Mesodermal cell (in vitro differentiated cells): ENCODE results near the gene LTC4S.

ENCODE experiments used
- H3K27ac ChIP-seq: 2 replicates; pipeline ENCODE4 v1.7.0; 2013; ENCODE audit warnings: mild to moderate bottlenecking, low read depth, low read length, moderate library complexity; ENCODE audit not compliant: severe bottlenecking
- H3K36me3 ChIP-seq: 2 replicates; pipeline ENCODE4 v1.7.1; 2013; ENCODE audit warnings: mild to moderate bottlenecking, low read length, moderate library complexity; ENCODE audit not compliant: control insufficient read depth, insufficient read depth
- H3K4me1 ChIP-seq: one replicate; pipeline ENCODE4 v1.7.1; 2013; ENCODE audit warnings: mild to moderate bottlenecking, low read length; ENCODE audit not compliant: insufficient read depth, control insufficient read depth, poor library complexity, severe bottlenecking
- H3K4me3 ChIP-seq: 2 replicates; pipeline ENCODE4 v1.7.0; 2013; ENCODE audit warnings: low read length, control low read depth, mild to moderate bottlenecking; ENCODE audit not compliant: insufficient read depth, poor library complexity, severe bottlenecking; ENCODE audit errors: extremely low read depth
- H3K9me3 ChIP-seq: 2 replicates; pipeline ENCODE4 v1.7.1; 2013; ENCODE audit warnings: mild to moderate bottlenecking, low read length, moderate library complexity; ENCODE audit not compliant: control insufficient read depth
- WGBS, 2 experiments: methylation state at CpG; one replicate each; pipeline ENCODE4 v1.1.5; 2013; ENCODE audit warnings: missing lambda C conversion rate in 2 of 2; ENCODE audit not compliant: insufficient coverage in 2 of 2; 5-methylcytosine and 5-hydroxymethylcytosine counted together

The LTC4S gene

DNA sequence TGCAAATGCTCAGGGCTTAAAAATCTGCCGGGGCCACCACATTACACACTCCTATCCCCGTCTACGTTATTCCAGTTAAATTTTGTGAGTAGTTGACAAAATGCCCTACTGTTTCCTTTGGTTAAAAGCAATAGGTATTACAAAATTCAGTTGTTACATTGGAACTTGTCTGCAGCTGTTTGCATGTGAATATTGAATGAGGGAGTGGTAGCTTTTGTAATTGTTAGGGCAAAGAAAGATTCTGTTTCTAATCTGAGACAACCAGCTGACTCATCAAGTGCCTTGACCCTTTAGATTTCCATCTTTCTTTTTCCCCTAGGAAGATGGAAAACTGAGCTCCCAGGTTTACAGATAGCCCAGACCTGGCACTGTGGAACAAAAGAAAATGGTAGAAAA is 31.0 kb upstream of the LTC4S start:
- Histone ChIP-seq H3K27ac (peak overlapping the region; percentile 65), H3K4me1 (peaks cover 77% of the 10 kb centered on the region)
- no CpG with 5 or more reads among the region's 3 CpGs for whole genome bisulfite sequencing, 2 experiments

DNA sequence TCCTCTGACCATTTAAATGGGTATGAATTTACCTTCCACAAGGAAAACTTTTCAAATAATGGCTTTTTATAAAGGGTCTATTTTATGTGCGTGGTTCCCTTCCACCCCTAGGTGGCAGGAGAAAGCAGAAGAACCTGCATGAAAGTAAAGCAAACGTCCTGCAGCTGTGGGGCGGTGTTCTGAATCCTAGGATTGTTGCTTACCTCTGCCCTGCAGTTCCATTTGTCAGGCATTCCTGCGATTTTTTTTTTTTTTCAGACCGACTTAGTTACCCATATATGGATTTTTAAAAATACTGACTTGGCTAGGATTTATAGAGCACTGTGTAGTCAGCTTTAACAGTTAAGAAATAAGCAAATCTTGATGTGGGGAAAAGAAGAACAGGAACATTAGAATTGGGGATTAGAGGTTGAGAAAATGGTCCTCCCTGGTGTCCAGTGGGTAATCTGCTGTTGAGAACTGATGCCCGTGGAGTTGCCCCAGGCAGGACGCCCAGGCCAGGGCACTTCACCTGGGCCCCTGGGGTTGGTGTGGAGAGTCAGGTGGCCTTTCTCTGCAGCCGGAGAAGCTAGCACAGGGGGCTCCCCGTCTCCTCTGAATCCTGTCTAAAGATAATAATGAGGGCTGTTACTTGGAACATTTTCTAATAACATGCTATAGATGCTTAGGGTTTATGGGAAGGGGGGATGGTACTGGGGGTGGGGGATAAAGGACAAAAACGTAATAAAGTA is 30.4 kb upstream of the LTC4S start:
- H3K9me3 ChIP-seq: no peaks in the 10 kb centered on the region
- no peak overlapping the region for H3K4me3 ChIP-seq
- H3K27ac ChIP-seq: peak overlapping the region; percentile 65
- WGBS, 2 experiments: 37 to 78% methylated on average over 4 to 6 of the region's 10 CpGs
- H3K36me3 ChIP-seq: peaks cover 34% of the 10 kb centered on the region
- H3K4me1 ChIP-seq: peaks cover 77% of the 10 kb centered on the region

More for the DNA sequence above, 31.0 kb upstream of the LTC4S start:
- Histone ChIP-seq H3K9me3 (no peaks in the 10 kb centered on the region), H3K4me3 (no peak overlapping the region), H3K36me3 (peaks cover 28% of the 10 kb centered on the region)

DNA sequence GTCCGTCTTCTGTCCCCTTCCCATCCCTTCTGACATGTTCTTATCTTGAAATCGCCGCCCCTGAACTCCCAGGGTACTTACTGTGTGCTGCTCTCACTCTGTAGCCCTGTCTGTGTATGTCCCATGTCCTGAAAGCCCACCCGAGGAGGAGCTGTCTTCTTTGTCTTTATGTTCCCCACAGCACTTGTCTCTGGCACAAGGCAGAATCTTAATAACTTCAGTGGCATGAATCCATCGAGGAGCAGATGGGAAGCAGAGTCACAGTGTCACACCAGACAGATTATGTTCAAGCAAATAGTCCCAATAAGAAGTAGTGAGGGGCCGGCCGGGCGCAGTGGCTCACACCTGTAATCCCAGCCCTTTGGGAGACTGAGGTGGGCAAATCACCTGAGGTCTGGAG is 29.7 kb upstream of the LTC4S start:
- Histone ChIP-seq H3K4me1 (peaks cover 73% of the 10 kb centered on the region), H3K9me3 (no peaks in the 10 kb centered on the region), H3K36me3 (peaks cover 34% of the 10 kb centered on the region), H3K4me3 (no peak overlapping the region), H3K27ac (no peak overlapping the region)
- 84 to 92% methylated on average over 7 to 8 of the region's 8 CpGs for WGBS, 2 experiments

DNA sequence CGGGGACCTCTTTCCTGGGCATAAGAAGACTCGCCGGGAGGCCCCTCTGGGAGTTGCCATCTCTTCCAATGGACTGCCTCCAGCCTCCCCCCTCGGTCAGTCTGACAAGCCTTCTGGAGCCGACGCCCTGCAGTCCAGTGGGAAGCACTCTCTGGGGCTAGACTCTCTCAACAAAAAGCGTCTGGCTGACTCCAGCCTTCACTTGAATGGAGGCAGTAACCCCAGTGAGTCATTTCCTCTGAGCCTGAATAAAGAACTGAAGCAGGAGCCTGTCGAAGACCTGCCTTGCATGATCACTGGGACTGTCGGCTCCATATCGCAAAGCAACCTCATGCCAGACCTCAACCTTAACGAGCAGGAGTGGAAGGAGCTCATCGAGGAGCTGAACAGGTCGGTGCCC is 28.4 kb upstream of the LTC4S start:
- 73 to 80% methylated on average over 12 to 13 of the region's 13 CpGs for WGBS, 2 experiments
- no peak overlapping the region for H3K4me3 ChIP-seq
- H3K9me3 ChIP-seq: no peaks in the 10 kb centered on the region
- H3K36me3 ChIP-seq: peaks cover 46% of the 10 kb centered on the region
- H3K4me1 ChIP-seq: peaks cover 61% of the 10 kb centered on the region
- peak overlapping the region; percentile 86 for H3K27ac ChIP-seq

DNA sequence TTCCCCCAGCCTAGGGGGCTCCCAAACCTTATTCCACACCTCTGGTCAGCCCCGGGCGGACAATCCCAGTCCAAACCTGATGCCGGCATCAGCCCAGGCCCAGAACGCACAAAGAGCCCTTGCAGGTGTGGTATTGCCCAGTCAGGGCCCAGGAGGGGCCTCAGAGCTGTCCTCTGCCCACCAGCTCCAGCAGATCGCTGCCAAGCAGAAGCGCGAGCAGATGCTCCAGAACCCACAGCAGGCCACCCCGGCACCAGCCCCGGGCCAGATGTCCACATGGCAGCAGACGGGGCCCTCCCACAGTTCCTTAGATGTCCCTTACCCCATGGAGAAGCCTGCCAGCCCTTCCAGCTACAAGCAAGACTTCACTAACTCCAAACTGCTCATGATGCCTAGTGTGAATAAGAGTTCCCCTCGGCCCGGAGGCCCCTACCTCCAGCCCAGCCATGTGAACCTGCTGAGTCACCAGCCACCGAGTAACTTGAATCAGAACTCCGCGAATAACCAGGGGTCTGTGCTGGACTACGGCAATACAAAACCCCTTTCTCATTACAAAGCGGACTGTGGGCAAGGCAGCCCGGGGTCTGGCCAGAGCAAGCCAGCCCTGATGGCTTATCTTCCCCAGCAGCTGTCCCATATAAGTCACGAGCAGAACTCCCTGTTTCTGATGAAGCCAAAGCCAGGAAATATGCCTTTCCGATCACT is 27.6 kb upstream of the LTC4S start:
- 91% methylated on average over 18 to 19 of the region's 20 CpGs for WGBS, 2 experiments
- Histone ChIP-seq H3K27ac (peak overlapping the region; percentile 86), H3K36me3 (peaks cover 54% of the 10 kb centered on the region), H3K4me3 (no peak overlapping the region), H3K9me3 (no peaks in the 10 kb centered on the region), H3K4me1 (peaks cover 59% of the 10 kb centered on the region)

DNA sequence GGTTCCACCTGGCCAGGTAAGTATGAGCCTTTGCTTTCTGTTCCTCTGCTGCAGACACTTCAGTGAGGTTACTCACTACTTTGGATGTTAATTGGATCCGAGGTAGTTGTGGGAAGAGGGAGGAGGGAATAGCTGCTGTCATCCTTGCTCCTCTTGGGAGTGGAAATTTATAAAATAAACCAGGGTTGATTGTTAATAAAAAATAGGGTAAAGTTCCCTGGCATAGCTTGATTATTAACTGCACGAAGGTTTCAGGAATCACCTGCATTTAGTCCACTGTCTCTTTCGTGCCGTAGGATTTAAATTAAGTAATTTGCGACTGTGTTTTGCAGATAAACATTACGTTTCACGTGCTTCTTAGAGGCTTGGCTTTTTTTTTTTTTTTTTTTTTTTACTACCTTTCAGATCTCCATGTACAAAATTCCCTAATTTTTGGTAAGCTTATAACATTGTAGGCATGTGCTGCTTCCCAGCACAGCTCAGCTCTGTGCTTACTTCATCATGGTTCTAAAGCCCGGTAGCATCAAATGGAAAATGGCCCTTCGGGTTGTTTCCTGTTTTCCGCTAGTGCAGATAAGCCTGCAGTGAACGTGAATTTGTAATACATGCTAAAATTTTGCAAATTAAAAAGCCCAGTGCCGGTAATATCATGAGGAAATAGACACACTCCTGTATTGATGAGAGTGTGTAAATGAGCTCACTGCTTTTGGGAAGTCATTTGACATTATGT is 26.9 kb upstream of the LTC4S start:
- Histone ChIP-seq H3K36me3 (peaks cover 61% of the 10 kb centered on the region), H3K4me1 (peaks cover 54% of the 10 kb centered on the region), H3K27ac (peak overlapping the region; percentile 86), H3K9me3 (no peaks in the 10 kb centered on the region), H3K4me3 (no peak overlapping the region)
- 77 to 92% methylated on average over 7 to 10 of the region's 12 CpGs for WGBS, 2 experiments

DNA sequence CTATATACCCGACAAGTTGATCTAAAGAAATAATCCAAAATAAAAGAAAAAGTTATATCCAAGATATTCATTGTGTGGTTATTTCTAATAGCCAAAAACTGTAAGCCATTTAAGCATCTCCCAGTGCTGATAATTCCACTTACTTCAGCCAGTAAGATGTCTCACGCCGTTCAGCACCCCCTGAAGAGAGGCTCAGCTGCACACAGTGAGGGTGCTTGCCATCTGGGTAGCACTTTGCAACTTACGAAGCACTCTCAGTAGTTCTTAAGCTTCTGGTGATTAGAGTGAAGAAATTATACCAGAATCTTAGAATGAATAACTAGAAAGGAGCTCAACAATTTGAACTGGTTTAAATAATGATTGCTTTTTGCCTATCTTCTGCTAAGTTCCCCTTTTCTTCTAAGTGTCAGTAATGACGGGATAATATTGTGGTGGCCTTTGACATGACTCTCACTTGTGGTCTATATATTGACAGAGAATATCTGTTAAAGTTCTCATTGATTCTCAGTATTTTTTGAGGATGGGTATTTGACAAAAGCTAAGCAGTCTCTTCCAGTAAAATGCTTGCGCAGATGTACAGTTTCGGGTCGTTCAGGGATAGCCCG is 26.2 kb upstream of the LTC4S start:
- Histone ChIP-seq H3K4me3 (no peak overlapping the region), H3K9me3 (no peaks in the 10 kb centered on the region), H3K36me3 (peaks cover 68% of the 10 kb centered on the region), H3K27ac (no peak overlapping the region), H3K4me1 (peaks cover 47% of the 10 kb centered on the region)
- WGBS, 2 experiments: 92 to 94% methylated on average over 6 to 8 of the region's 9 CpGs

DNA sequence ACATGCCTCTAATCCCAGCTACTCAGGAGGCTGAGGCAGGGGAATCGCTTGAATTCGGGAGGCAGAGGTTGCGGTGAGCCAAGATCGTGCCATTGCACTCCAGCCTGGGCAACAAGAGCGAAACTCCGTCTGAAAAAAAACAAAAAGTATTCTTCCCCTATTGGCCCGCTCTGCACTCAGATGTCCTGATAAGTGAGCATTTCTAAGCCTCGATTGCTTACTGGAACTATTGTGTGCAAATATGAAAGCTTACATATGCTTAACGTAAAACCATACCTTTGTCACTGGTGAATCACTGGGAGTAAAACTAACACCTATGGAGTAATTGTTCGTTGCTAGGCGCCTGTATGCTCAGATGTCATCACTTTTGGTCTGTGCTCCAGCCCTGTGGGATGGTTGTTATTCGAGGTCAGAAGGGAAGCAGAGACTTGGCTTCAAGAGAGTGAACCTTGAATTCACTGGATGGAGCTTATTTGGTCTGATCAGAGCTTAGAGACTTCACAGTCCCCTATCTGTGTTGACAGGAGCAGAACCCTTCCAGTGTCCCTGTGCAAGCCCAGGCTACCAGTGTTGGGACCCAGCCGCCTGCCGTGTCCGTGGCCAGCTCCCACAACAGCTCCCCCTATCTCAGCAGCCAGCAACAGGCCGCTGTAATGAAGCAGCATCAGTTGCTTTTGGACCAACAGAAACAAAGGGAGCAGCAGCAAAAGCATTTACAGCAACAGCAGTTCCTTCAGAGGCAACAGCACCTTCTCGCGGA is 25.3 kb upstream of the LTC4S start:
- Histone ChIP-seq H3K4me3 (no peak overlapping the region), H3K9me3 (no peaks in the 10 kb centered on the region), H3K27ac (no peak overlapping the region), H3K4me1 (peaks cover 38% of the 10 kb centered on the region), H3K36me3 (peaks cover 76% of the 10 kb centered on the region)
- 86 to 95% methylated on average over 16 to 17 of the region's 18 CpGs for WGBS, 2 experiments

DNA sequence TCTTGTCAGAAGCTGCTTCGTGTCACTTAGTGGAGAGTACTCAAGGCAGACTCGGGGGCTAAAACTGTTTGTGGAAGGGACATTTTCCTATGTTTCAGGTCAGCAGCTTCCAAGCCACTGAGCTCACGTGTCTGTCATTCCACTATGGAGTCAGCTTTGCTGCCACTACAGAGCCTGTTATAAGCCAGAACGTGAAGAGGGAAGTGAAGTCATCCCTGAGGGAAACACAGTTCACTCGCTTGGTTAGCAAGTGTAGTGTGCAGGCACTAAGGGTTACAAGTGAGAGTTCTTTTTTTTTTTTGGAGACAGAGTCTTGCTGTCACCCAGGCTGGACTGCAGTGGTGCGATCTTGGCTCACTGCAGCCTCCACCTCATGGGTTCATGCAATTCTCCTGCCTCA is 24.5 kb upstream of the LTC4S start:
- Histone ChIP-seq H3K36me3 (peaks cover 84% of the 10 kb centered on the region), H3K4me3 (no peak overlapping the region), H3K9me3 (no peaks in the 10 kb centered on the region), H3K4me1 (peaks cover 30% of the 10 kb centered on the region), H3K27ac (no peak overlapping the region)
- 96 to 97% methylated on average over 4 to 5 of the region's 6 CpGs for WGBS, 2 experiments

DNA sequence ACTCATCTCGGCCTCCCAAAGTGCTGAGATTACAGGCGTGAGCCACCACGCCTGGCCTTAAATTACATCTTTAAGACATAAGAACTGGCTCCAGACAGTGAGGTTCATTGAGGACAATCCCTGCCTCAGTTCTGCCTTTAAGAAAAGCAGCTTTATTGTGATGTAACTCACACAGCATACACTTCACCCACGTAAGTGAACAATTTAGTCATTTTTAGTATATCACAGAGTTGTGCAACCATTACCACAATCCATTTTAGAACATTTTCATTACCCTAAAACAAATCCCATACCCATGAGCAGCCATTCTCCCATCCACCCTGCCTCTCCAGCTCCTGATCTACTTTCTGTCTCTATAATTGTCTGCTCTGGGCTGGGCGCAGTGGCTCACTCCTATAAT is 24.0 kb upstream of the LTC4S start:
- Histone ChIP-seq H3K4me3 (no peak overlapping the region), H3K4me1 (peaks cover 27% of the 10 kb centered on the region), H3K27ac (no peak overlapping the region), H3K9me3 (no peaks in the 10 kb centered on the region), H3K36me3 (peaks cover 89% of the 10 kb centered on the region)
- 89 to 95% methylated on average over 5 of the region's 5 CpGs for WGBS, 2 experiments
